ENCODE data around the gene NACAD. TPM values are rescaled to one million over a fixed set of nuclear protein-coding genes. Genes with fewer than 3 reads are reported as not detected.

NACAD gene
- total RNA-seq, 1 donor from 2014 or later, result 9.6 TPM

DNA sequence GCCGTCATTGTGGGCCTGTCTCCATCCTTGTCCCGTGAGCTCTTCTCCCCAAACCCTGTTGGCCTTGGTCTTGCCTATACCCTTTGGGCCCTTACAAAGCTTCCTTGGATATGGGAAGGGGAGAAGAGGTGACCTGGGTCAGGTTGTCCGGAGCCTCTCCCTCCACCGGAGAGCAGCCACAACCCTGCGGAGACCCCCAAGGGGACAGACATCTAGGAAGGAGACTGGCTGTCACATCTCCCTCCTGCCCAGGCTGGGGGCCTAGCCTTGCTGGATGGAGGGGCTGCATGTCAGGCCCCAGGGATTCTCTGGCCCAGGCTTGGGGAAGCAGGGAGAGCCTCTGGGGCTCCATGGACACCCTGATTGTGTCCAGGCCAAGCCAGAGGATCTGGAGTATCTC is 11.8 kb downstream of the NACAD start:
- Mint-ChIP-seq H3K9me3 (ENCODE audit: unreplicated experiment) (no peaks in the 10 kb centered on the region), H3K4me1 (ENCODE audit: unreplicated experiment) (peaks cover 20% of the 10 kb centered on the region), H3K27me3 (ENCODE audit: unreplicated experiment) (no peaks in the 10 kb centered on the region), H3K4me3 (ENCODE audit: unreplicated experiment) (no peak overlapping the region), H3K27ac (ENCODE audit: unreplicated experiment) (no peak overlapping the region), H3K36me3 (ENCODE audit: unreplicated experiment) (peaks cover 10% of the 10 kb centered on the region)
- TF ChIP-seq, protein P1, sequence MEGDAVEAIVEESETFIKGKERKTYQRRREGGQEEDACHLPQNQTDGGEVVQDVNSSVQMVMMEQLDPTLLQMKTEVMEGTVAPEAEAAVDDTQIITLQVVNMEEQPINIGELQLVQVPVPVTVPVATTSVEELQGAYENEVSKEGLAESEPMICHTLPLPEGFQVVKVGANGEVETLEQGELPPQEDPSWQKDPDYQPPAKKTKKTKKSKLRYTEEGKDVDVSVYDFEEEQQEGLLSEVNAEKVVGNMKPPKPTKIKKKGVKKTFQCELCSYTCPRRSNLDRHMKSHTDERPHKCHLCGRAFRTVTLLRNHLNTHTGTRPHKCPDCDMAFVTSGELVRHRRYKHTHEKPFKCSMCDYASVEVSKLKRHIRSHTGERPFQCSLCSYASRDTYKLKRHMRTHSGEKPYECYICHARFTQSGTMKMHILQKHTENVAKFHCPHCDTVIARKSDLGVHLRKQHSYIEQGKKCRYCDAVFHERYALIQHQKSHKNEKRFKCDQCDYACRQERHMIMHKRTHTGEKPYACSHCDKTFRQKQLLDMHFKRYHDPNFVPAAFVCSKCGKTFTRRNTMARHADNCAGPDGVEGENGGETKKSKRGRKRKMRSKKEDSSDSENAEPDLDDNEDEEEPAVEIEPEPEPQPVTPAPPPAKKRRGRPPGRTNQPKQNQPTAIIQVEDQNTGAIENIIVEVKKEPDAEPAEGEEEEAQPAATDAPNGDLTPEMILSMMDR (IDR thresholded peaks at IDR 0.05), result no peak
- no peak for DNase-seq (ENCODE audit: extremely low spot score, unreplicated experiment)

DNA sequence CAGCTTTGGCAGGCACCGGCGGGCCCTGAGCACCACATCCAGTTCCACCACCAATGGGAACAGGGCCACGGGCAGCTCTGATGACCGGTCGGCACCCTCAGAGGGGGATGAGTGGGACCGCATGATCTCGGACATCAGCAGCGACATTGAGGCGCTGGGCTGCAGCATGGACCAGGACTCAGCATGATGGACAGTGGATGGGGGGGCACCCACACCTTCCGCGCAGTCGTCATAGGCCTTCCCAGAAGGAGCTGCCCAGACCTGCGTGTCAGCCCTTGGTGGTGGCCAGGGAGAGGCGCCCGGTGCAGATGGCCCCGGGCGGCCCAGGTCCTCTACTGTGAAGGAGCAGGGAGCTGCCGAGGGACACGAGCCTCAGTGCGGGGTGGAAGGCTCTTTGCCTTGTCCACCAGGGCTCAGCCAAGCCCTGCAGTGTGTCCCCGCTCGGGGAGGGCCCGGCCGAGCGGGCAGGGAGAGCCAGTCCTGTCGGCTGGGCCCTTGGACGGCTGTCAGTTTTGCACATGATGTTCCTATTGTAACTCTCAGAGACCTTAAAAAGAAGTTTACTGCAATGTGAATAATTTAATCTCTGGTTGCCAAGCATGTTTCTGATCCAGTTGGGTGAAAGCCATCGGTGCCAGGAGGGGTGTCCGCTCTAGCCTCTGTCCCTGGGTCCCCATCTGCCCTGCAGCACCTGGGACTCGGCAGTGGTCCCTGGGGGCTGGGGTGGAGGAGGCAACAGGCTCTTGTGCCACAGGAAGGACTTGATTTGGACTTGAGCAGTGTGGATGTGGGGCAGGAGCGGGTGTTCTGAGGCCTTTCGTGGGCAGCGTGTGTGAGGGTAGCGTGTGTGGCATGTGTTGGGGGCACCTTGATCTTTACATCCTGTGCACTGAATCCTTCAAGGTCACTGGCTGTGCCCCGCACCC is 12.6 kb downstream of the NACAD start:
- no peaks in the 10 kb centered on the region for H3K27me3 Mint-ChIP-seq (ENCODE audit: unreplicated experiment)
- H3K4me3 Mint-ChIP-seq (ENCODE audit: unreplicated experiment), result no peak overlapping the region
- peaks cover 24% of the 10 kb centered on the region for H3K4me1 Mint-ChIP-seq (ENCODE audit: unreplicated experiment)
- H3K9me3 Mint-ChIP-seq (ENCODE audit: unreplicated experiment), result no peaks in the 10 kb centered on the region
- H3K27ac Mint-ChIP-seq (ENCODE audit: unreplicated experiment), result no peak overlapping the region
- no peak for DNase-seq (ENCODE audit: extremely low spot score, unreplicated experiment)
- TF ChIP-seq, protein P1 (IDR thresholded peaks at IDR 0.05), result no peak
- peaks cover 10% of the 10 kb centered on the region for H3K36me3 Mint-ChIP-seq (ENCODE audit: unreplicated experiment)

- Mint-ChIP-seq H3K36me3 (ENCODE audit: unreplicated experiment) (peaks cover 10% of the 10 kb centered on the region), H3K27ac (ENCODE audit: unreplicated experiment) (no peak overlapping the region), H3K9me3 (ENCODE audit: unreplicated experiment) (no peaks in the 10 kb centered on the region), H3K4me1 (ENCODE audit: unreplicated experiment) (peaks cover 24% of the 10 kb centered on the region), H3K27me3 (ENCODE audit: unreplicated experiment) (no peaks in the 10 kb centered on the region), H3K4me3 (ENCODE audit: unreplicated experiment) (no peak overlapping the region)
- TF ChIP-seq, protein P1 (IDR thresholded peaks at IDR 0.05), result no peak
- DNase-seq (ENCODE audit: extremely low spot score, unreplicated experiment), result no peak
Observed at GRCh38 chr7:45075355-45075644, 13.5 kb downstream of the NACAD start.

- H3K9me3 Mint-ChIP-seq (ENCODE audit: unreplicated experiment), result no peaks in the 10 kb centered on the region
- H3K27me3 Mint-ChIP-seq (ENCODE audit: unreplicated experiment), result no peaks in the 10 kb centered on the region
Observed at GRCh38 chr7:45074528-45075354, 14.0 kb downstream of the NACAD start.

More at GRCh38 chr7:45074528-45075354, 14.0 kb downstream of the NACAD start:
- no peak overlapping the region for H3K4me3 Mint-ChIP-seq (ENCODE audit: unreplicated experiment)
- H3K27ac Mint-ChIP-seq (ENCODE audit: unreplicated experiment), result peak overlapping the region; percentile 40
- H3K36me3 Mint-ChIP-seq (ENCODE audit: unreplicated experiment), result peaks cover 10% of the 10 kb centered on the region
- H3K4me1 Mint-ChIP-seq (ENCODE audit: unreplicated experiment), result peaks cover 24% of the 10 kb centered on the region
- TF ChIP-seq, protein P1 (IDR thresholded peaks at IDR 0.05), result no peak
- DNase-seq (ENCODE audit: extremely low spot score, unreplicated experiment), result no peak

Measured in osteocyte (in vitro differentiated cells).